Measurements from ENCODE around the gene TLK1. TPM values are rescaled to one million over a fixed set of nuclear protein-coding genes. Genes with fewer than 3 reads are reported as not detected.

TLK1 gene
- polyA plus RNA-seq, 1 experiment, result 28.3 TPM

DNA sequence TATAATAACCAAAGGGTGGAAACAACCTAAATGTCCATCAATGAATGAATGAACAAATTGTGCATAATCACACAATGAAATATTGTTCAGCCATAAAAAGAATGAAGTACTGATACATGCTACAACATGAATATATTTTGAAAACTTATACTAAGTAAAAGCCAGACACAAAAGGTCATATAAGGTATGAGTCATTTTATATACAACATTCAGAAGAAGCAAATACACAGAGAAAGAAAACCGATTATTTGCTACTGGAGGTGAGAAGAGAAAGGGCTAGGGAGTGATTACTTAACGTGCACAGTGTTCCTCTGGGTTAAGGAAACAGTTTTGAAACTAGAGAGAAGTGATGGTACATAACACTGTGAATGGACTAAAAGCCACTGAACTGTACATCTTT is 126.4 kb downstream of the TLK1 start:
- no peak overlapping the region for H3K27ac ChIP-seq (ENCODE audit: low read depth, low read length)
- TF ChIP-seq, protein P1, sequence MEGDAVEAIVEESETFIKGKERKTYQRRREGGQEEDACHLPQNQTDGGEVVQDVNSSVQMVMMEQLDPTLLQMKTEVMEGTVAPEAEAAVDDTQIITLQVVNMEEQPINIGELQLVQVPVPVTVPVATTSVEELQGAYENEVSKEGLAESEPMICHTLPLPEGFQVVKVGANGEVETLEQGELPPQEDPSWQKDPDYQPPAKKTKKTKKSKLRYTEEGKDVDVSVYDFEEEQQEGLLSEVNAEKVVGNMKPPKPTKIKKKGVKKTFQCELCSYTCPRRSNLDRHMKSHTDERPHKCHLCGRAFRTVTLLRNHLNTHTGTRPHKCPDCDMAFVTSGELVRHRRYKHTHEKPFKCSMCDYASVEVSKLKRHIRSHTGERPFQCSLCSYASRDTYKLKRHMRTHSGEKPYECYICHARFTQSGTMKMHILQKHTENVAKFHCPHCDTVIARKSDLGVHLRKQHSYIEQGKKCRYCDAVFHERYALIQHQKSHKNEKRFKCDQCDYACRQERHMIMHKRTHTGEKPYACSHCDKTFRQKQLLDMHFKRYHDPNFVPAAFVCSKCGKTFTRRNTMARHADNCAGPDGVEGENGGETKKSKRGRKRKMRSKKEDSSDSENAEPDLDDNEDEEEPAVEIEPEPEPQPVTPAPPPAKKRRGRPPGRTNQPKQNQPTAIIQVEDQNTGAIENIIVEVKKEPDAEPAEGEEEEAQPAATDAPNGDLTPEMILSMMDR (IDR thresholded peaks at IDR 0.05; ENCODE audit: low read depth, low read length), result no peak
- ChIA-PET CTCF (no interaction called here), POLR2A (no interaction called here)
- H3K4me3 ChIP-seq (ENCODE audit: low read depth, low read length), result no peak overlapping the region
- H3K9me3 ChIP-seq (ENCODE audit: control insufficient read depth, insufficient read depth, low read length), result no peaks in the 10 kb centered on the region
- DNase-seq (ENCODE audit: low read depth, low spot score), result no peak
- H3K27me3 ChIP-seq (ENCODE audit: control insufficient read depth, insufficient read depth, low read length), result no peaks in the 10 kb centered on the region

DNA sequence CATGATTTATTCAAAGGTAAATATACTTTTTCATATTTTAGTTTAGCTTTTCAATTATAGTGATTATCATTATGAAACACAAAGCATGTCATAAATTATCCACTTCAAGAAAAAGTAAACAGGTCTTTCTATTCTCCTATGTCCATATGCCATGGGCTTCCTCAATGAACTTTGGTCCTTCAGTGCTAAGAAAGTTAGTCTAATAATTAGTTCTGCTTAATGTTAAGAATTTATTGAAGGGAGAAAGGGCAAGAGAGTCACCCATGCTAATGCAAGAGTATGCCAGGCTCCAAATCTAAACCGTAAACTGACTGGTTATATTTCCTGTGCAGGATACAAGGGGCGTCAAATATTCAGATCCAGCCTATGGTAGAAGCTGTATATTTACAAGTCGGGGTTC is 135.5 kb downstream of the TLK1 start:
- Histone ChIP-seq H3K27ac (ENCODE audit: low read depth, low read length) (no peak overlapping the region), H3K9me3 (ENCODE audit: control insufficient read depth, insufficient read depth, low read length) (no peaks in the 10 kb centered on the region), H3K4me3 (ENCODE audit: low read depth, low read length) (no peak overlapping the region), H3K27me3 (ENCODE audit: control insufficient read depth, insufficient read depth, low read length) (no peaks in the 10 kb centered on the region)
- ChIA-PET POLR2A (no interaction called here), CTCF (no interaction called here)
- TF ChIP-seq, protein P1 (IDR thresholded peaks at IDR 0.05; ENCODE audit: low read depth, low read length), result no peak
- DNase-seq (ENCODE audit: low read depth, low spot score), result no peak

DNA sequence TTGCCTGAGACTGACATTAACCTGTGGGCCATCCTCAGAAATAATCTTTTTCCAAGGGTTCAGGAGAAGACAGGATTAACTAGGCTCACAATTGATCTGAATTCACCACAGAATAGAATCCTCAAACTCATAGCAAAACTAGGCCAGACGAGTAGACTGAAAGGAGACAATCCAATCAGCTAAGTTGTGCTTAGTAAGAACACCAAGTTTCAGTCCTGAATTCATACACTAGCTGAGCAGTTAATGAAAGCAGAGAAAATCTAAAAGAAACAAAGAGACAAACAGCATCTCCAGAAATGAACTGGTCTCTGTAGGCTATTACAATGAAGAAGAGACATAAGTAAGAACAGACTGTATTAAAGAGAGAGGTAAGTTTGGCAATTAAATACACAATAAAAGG is 142.2 kb downstream of the TLK1 start:
- POLR2A ChIA-PET, result no interaction called here

DNA sequence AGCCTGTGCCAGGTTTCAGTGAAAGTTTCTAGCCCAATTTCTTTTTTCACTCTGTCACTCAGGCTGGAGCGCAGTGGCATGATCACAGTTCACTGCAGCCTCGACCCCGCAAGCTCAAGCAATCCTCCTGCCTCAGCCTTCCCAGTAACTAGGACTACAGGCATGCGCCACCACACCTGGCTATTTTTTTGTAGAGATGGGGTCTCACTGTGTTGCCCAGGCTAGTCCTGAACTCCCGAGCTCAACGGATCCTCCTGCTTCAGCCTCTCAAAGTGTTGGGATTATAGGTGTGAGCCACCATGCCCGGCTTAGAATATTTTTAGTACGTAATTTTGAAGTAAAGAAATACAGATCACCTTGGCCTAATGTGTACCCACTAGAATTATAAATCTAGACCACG is 144.6 kb downstream of the TLK1 start:
- Histone ChIP-seq H3K27ac (ENCODE audit: low read depth, low read length) (no peak overlapping the region), H3K27me3 (ENCODE audit: control insufficient read depth, insufficient read depth, low read length) (no peaks in the 10 kb centered on the region), H3K4me3 (ENCODE audit: low read depth, low read length) (no peak overlapping the region), H3K9me3 (ENCODE audit: control insufficient read depth, insufficient read depth, low read length) (no peaks in the 10 kb centered on the region)
- CTCF ChIA-PET, result interaction anchor here (0.6 kb wide), 1 partner anchor 86 kb away, joined by 3 read pairs; no protein-coding TSS in a partner anchor
- no peak for DNase-seq (ENCODE audit: low read depth, low spot score)
- TF ChIP-seq, protein P1 (IDR thresholded peaks at IDR 0.05; ENCODE audit: low read depth, low read length), result no peak
- POLR2A ChIA-PET, result interaction anchor here (0.6 kb wide), 1 partner anchor 57 kb away, joined by 3 read pairs; no protein-coding TSS in a partner anchor

More for the DNA sequence above, 142.2 kb downstream of the TLK1 start:
- CTCF ChIA-PET, result no interaction called here
- TF ChIP-seq, protein P1 (IDR thresholded peaks at IDR 0.05; ENCODE audit: low read depth, low read length), result no peak
- no peaks in the 10 kb centered on the region for H3K9me3 ChIP-seq (ENCODE audit: control insufficient read depth, insufficient read depth, low read length)
- H3K27me3 ChIP-seq (ENCODE audit: control insufficient read depth, insufficient read depth, low read length), result no peaks in the 10 kb centered on the region
- H3K27ac ChIP-seq (ENCODE audit: low read depth, low read length), result no peak overlapping the region
- no peak for DNase-seq (ENCODE audit: low read depth, low spot score)
- H3K4me3 ChIP-seq (ENCODE audit: low read depth, low read length), result no peak overlapping the region

DNA sequence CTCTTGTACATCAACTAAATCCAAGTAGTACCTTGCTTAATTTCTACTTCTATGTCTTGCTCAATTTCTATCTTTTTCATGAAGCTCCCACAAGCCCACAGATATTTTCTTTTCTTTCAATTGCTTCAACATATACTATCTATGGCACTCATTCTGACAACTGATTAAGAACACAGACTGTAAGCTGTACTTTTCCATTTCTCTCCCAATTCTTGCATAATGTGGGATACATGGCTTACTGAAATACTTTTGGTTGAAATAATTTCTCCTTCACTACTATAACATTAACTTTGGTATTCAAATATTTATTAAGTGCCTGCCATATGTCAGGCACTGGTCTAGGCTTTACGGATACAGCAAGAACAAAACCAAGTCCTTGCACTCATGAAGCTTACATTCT is 146.8 kb downstream of the TLK1 start:
- ChIA-PET CTCF (interaction anchor here (0.7 kb wide), 1 partner anchor 403 kb away, joined by 5 read pairs; no protein-coding TSS in a partner anchor), POLR2A (no interaction called here)

More for the DNA sequence above, 146.8 kb downstream of the TLK1 start:
- Histone ChIP-seq H3K27me3 (ENCODE audit: control insufficient read depth, insufficient read depth, low read length) (no peaks in the 10 kb centered on the region), H3K4me3 (ENCODE audit: low read depth, low read length) (no peak overlapping the region), H3K9me3 (ENCODE audit: control insufficient read depth, insufficient read depth, low read length) (no peaks in the 10 kb centered on the region), H3K27ac (ENCODE audit: low read depth, low read length) (no peak overlapping the region)
- DNase-seq (ENCODE audit: low read depth, low spot score), result no peak
- TF ChIP-seq, protein P1 (IDR thresholded peaks at IDR 0.05; ENCODE audit: low read depth, low read length), result no peak

Data from AG04450 (cell line).